MM.1S (cell line): ENCODE measurements around the gene PYCR2.
A peak's percentile ranks its signal among the peaks of the same experiment; 100 is the strongest.

ENCODE experiments used
- DNase-seq: peaks from one replicate; pipeline ENCODE4 v3.0.0-alpha.2; 2015
- H2AFZ ChIP-seq: fragments of 300-600 bp; sonication (generic); 2 replicates; pipeline ENCODE4 v1.6.0; 2016; ENCODE audit warnings: antibody characterized with exemption, low read length
- H3F3A ChIP-seq: fragments of 300-600 bp; sonication (generic); 2 replicates; pipeline ENCODE4 v1.6.1; 2016; ENCODE audit warnings: mild to moderate bottlenecking, antibody characterized with exemption, low read length, moderate library complexity, mixed read lengths; ENCODE audit not compliant: insufficient read depth
- H3K27ac ChIP-seq: fragments of 300-600 bp; sonication (generic); 2 replicates; pipeline ENCODE4 v1.5.1; 2016; ENCODE audit warnings: mild to moderate bottlenecking, low read length
- H3K27me3 ChIP-seq: fragments of 300-600 bp; sonication (generic); replicated peaks from 2 replicates; pipeline ENCODE4 v1.6.0; 2016; ENCODE audit warnings: low read length; ENCODE audit not compliant: insufficient read depth
- H3K36me3 ChIP-seq: fragments of 300-600 bp; sonication (generic); replicated peaks from 2 replicates; pipeline ENCODE4 v1.6.1; 2016; ENCODE audit warnings: mild to moderate bottlenecking, low read length, mixed read lengths; ENCODE audit not compliant: insufficient read depth
- H3K4me1 ChIP-seq: fragments of 300-600 bp; sonication (generic); 2 replicates; pipeline ENCODE4 v1.6.1; 2016; ENCODE audit warnings: low read length, mixed read lengths
- H3K4me2 ChIP-seq: fragments of 300-600 bp; sonication (generic); 2 replicates; pipeline ENCODE4 v1.6.0; 2016; ENCODE audit warnings: low read depth, low read length
- H3K4me3 ChIP-seq: fragments of 300-600 bp; sonication (generic); 2 replicates; pipeline ENCODE4 v1.5.1; 2016; ENCODE audit warnings: low read length, mixed read lengths
- H3K79me2 ChIP-seq: fragments of 300-600 bp; sonication (generic); 2 replicates; pipeline ENCODE4 v1.6.1; 2016; ENCODE audit warnings: mixed run types, low read length, mixed read lengths
- H3K9ac ChIP-seq: fragments of 300-600 bp; sonication (generic); 2 replicates; pipeline ENCODE4 v1.6.1; 2016; ENCODE audit warnings: low read length, mixed read lengths
- H3K9me2 ChIP-seq: fragments of 300-600 bp; sonication (generic); replicated peaks from 2 replicates; pipeline ENCODE4 v1.6.1; 2016; ENCODE audit warnings: mild to moderate bottlenecking, low read length, mixed read lengths; ENCODE audit not compliant: insufficient read depth
- H3K9me3 ChIP-seq: fragments of 300-600 bp; sonication (generic); replicated peaks from 2 replicates; pipeline ENCODE4 v1.6.1; 2016; ENCODE audit warnings: mild to moderate bottlenecking, low read length, mixed read lengths; ENCODE audit not compliant: insufficient read depth
- H4K20me1 ChIP-seq: fragments of 300-600 bp; sonication (generic); 2 replicates; pipeline ENCODE4 v1.6.1; 2016; ENCODE audit warnings: mild to moderate bottlenecking, low read length, moderate library complexity, mixed read lengths; ENCODE audit not compliant: insufficient read depth
- CTCF ChIP-seq: fragments of 300-600 bp; sonication (generic); IDR thresholded peaks from 2 replicates; pipeline ENCODE4 v1.5.1; 2016; ENCODE audit warnings: antibody characterized with exemption, low read length, mixed read lengths
- EZH2 ChIP-seq: fragments of 300-600 bp; sonication (generic); optimal IDR thresholded peaks from 2 replicates; pipeline ENCODE3; 2017; ENCODE audit warnings: low read depth, mild to moderate bottlenecking, antibody characterized with exemption, low read length, mixed read lengths
- EZH2phosphoT487 ChIP-seq: fragments of 300-600 bp; sonication (generic); IDR thresholded peaks from 2 replicates; pipeline ENCODE4 v1.6.1; 2018; ENCODE audit warnings: antibody characterized with exemption, low read length

Gene PYCR2

GRCh38 chr1:225942574-225942973, 18.5 kb upstream of the PYCR2 start:
- Histone ChIP-seq H4K20me1 (no peaks in the 10 kb centered on the region), H3K4me1 (peaks cover 54% of the 10 kb centered on the region), H3K36me3 (no peaks in the 10 kb centered on the region), H3F3A (peaks cover 43% of the 10 kb centered on the region), H3K27ac (peak overlapping the region; percentile 87), H3K9me3 (no peaks in the 10 kb centered on the region), H3K27me3 (no peaks in the 10 kb centered on the region), H3K4me3 (peak overlapping the region; percentile 11; the same call in 1 of the 2 replicates), H3K9ac (peak overlapping the region; percentile 69), H3K4me2 (peak overlapping the region; percentile 74), H2AFZ (no peak overlapping the region), H3K79me2 (peaks cover 10% of the 10 kb centered on the region), H3K9me2 (no peaks in the 10 kb centered on the region)
- TF ChIP-seq EZH2phosphoT487 = no peak
- TF ChIP-seq CTCF = no peak
- no peak for TF ChIP-seq EZH2
- peak; percentile 99 for DNase-seq

GRCh38 chr1:225941942-225942222, 17.8 kb upstream of the PYCR2 start:
- Histone ChIP-seq H3K4me1 (peaks cover 59% of the 10 kb centered on the region), H3F3A (peaks cover 46% of the 10 kb centered on the region), H3K9me2 (no peaks in the 10 kb centered on the region), H3K4me3 (peak overlapping the region; percentile 17), H3K27ac (peak overlapping the region; percentile 87), H2AFZ (peak overlapping the region; percentile 54), H4K20me1 (no peaks in the 10 kb centered on the region), H3K36me3 (no peaks in the 10 kb centered on the region), H3K9me3 (no peaks in the 10 kb centered on the region), H3K79me2 (peaks cover 10% of the 10 kb centered on the region), H3K27me3 (no peaks in the 10 kb centered on the region), H3K4me2 (peak overlapping the region; percentile 58), H3K9ac (peak overlapping the region; percentile 66)
- TF ChIP-seq EZH2phosphoT487 (no peak), CTCF (no peak), EZH2 (no peak)
- DNase-seq = no peak

- Histone ChIP-seq H2AFZ (peak within 1 kb of the TSS; percentile 54), H4K20me1 (no peaks in the 10 kb centered on the region), H3F3A (peaks cover 51% of the 10 kb centered on the region), H3K27me3 (no peaks in the 10 kb centered on the region), H3K4me1 (peaks cover 64% of the 10 kb centered on the region), H3K9me2 (no peaks in the 10 kb centered on the region), H3K9me3 (no peaks in the 10 kb centered on the region), H3K79me2 (peaks cover 10% of the 10 kb centered on the region), H3K9ac (peak within 1 kb of the TSS; percentile 66), H3K36me3 (no peaks in the 10 kb centered on the region), H3K4me3 (peak within 1 kb of the TSS; percentile 17), H3K27ac (peak within 1 kb of the TSS; percentile 87), H3K4me2 (peak within 1 kb of the TSS; percentile 58)
- DNase-seq = peak; percentile 94
- TF ChIP-seq EZH2phosphoT487 = no peak
- TF ChIP-seq EZH2 = no peak
- no peak for TF ChIP-seq CTCF
These were observed 17.3 kb upstream of the PYCR2 start, which contains the start of gene LEFTY2 for GRCh38 chr1:225941187-225941941. Gene LEFTY2 (minus strand): TSS chr1:225941220. CDS start chr1:225941140, 80 bp downstream.
